ES-I3 (cell line): ENCODE data around the gene MCM3AP.

ENCODE experiments used
- H3K36me3 ChIP-seq: 2 replicates; pipeline ENCODE4 v1.6.1; 2013; ENCODE audit warnings: mild to moderate bottlenecking, low read length, control low read depth, moderate library complexity; ENCODE audit not compliant: insufficient read depth
- H3K4me1 ChIP-seq: 2 replicates; pipeline ENCODE4 v1.6.1; 2013; ENCODE audit warnings: mild to moderate bottlenecking, control low read depth, low read length; ENCODE audit not compliant: insufficient read depth
- H3K9ac ChIP-seq: 2 replicates; pipeline ENCODE4 v1.6.1; 2013; ENCODE audit warnings: low read depth, mild to moderate bottlenecking, low read length, moderate library complexity
- H3K9me3 ChIP-seq: 2 replicates; pipeline ENCODE4 v1.6.1; 2013; ENCODE audit warnings: mild to moderate bottlenecking, low read length, moderate library complexity; ENCODE audit not compliant: control insufficient read depth, insufficient read depth

MCM3AP gene

GRCh38 chr21:46273341-46273740, 12.1 kb downstream of the MCM3AP start:
- no peaks in the 10 kb centered on the region for H3K9me3 ChIP-seq
- peaks cover 48% of the 10 kb centered on the region for H3K36me3 ChIP-seq
- H3K4me1 ChIP-seq, result no peaks in the 10 kb centered on the region
- no peak overlapping the region for H3K9ac ChIP-seq

- no peak overlapping the region for H3K9ac ChIP-seq
- H3K4me1 ChIP-seq, result no peaks in the 10 kb centered on the region
- peaks cover 40% of the 10 kb centered on the region for H3K36me3 ChIP-seq
- H3K9me3 ChIP-seq, result no peaks in the 10 kb centered on the region
Observed at GRCh38 chr21:46269466-46269865, 15.9 kb downstream of the MCM3AP start.

- Histone ChIP-seq H3K36me3 (peaks cover 37% of the 10 kb centered on the region), H3K9ac (no peak overlapping the region)
Observed at GRCh38 chr21:46268371-46268770, 17.0 kb downstream of the MCM3AP start.

GRCh38 chr21:46266946-46267345, 18.5 kb downstream of the MCM3AP start:
- Histone ChIP-seq H3K9ac (no peak overlapping the region), H3K9me3 (no peaks in the 10 kb centered on the region), H3K4me1 (no peaks in the 10 kb centered on the region), H3K36me3 (peaks cover 30% of the 10 kb centered on the region)

More at GRCh38 chr21:46268371-46268770, 17.0 kb downstream of the MCM3AP start:
- Histone ChIP-seq H3K9me3 (no peaks in the 10 kb centered on the region), H3K4me1 (no peaks in the 10 kb centered on the region)

GRCh38 chr21:46265736-46266525, 19.5 kb downstream of the MCM3AP start:
- Histone ChIP-seq H3K36me3 (peaks cover 29% of the 10 kb centered on the region), H3K9ac (no peak overlapping the region), H3K4me1 (no peaks in the 10 kb centered on the region)

GRCh38 chr21:46264690-46265144, 20.7 kb downstream of the MCM3AP start:
- Histone ChIP-seq H3K36me3 (peaks cover 30% of the 10 kb centered on the region), H3K4me1 (no peaks in the 10 kb centered on the region), H3K9me3 (no peaks in the 10 kb centered on the region), H3K9ac (no peak overlapping the region)

More at GRCh38 chr21:46265736-46266525, 19.5 kb downstream of the MCM3AP start:
- no peaks in the 10 kb centered on the region for H3K9me3 ChIP-seq

GRCh38 chr21:46264046-46264689, 21.2 kb downstream of the MCM3AP start:
- Histone ChIP-seq H3K36me3 (peaks cover 25% of the 10 kb centered on the region), H3K9ac (no peak overlapping the region), H3K4me1 (no peaks in the 10 kb centered on the region), H3K9me3 (no peaks in the 10 kb centered on the region)

GRCh38 chr21:46256501-46256994, 28.9 kb downstream of the MCM3AP start:
- Histone ChIP-seq H3K4me1 (no peaks in the 10 kb centered on the region), H3K36me3 (peaks cover 52% of the 10 kb centered on the region), H3K9me3 (no peaks in the 10 kb centered on the region), H3K9ac (no peak overlapping the region)

GRCh38 chr21:46255758-46256337, 29.6 kb downstream of the MCM3AP start:
- Histone ChIP-seq H3K9ac (no peak overlapping the region), H3K4me1 (no peaks in the 10 kb centered on the region), H3K36me3 (peaks cover 51% of the 10 kb centered on the region), H3K9me3 (no peaks in the 10 kb centered on the region)

GRCh38 chr21:46255166-46255565, 30.2 kb downstream of the MCM3AP start:
- H3K9ac ChIP-seq, result no peak overlapping the region
- H3K36me3 ChIP-seq, result peaks cover 50% of the 10 kb centered on the region
- no peaks in the 10 kb centered on the region for H3K4me1 ChIP-seq
- H3K9me3 ChIP-seq, result no peaks in the 10 kb centered on the region

GRCh38 chr21:46254208-46254975, 31.0 kb downstream of the MCM3AP start:
- no peaks in the 10 kb centered on the region for H3K9me3 ChIP-seq
- no peaks in the 10 kb centered on the region for H3K4me1 ChIP-seq
- peaks cover 48% of the 10 kb centered on the region for H3K36me3 ChIP-seq
- no peak overlapping the region for H3K9ac ChIP-seq

GRCh38 chr21:46253610-46254124, 31.7 kb downstream of the MCM3AP start:
- peaks cover 45% of the 10 kb centered on the region for H3K36me3 ChIP-seq
- no peaks in the 10 kb centered on the region for H3K9me3 ChIP-seq
- H3K4me1 ChIP-seq, result no peaks in the 10 kb centered on the region
- H3K9ac ChIP-seq, result no peak overlapping the region

- H3K9me3 ChIP-seq, result no peaks in the 10 kb centered on the region
- H3K4me1 ChIP-seq, result no peaks in the 10 kb centered on the region
- peaks cover 39% of the 10 kb centered on the region for H3K36me3 ChIP-seq
- H3K9ac ChIP-seq, result no peak overlapping the region
Observed at GRCh38 chr21:46252840-46253239, 32.6 kb downstream of the MCM3AP start.
